ENCODE measurements around the gene FNDC11.

Gene FNDC11

DNA sequence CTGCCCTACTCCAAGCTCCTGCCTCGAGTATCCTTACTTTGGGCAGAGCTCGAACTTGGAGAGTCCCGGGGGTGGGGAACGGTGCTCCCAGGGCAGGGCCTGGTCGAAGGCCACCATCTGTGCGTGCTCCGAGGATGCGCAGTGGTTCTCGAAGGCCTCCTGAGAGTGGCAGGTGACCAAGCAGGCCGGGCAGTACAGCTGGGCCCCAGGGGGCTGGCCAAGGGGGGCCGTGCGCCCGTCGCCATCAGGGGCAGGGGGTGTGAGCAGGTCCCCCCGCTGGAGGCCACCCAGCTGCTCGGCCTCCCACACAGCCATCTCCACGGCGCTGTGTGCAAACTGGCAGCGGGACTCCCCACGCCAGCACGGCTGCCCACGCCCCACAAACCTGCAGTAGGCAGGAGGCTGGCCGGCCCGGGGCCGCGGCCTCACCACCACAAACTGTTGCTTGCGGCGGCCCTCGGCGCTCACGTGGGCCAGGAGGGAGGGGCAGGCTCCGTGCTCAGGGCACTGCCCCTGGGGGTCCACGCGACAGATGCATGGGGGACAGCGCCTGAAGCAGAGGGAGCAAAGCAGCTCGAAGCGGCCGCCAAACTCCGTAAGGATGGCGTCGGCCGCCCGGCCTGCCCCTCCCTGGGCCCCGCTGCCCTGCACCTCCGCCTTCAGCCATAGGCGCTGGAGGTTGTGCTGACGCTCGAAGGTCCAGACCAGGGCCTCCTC, 18.3 kb downstream of the FNDC11 start:
- no peaks in the 10 kb centered on the region for H3K9me3 ChIP-seq
- peaks cover 44% of the 10 kb centered on the region for H3K36me3 ChIP-seq
- TF ChIP-seq, protein P1, sequence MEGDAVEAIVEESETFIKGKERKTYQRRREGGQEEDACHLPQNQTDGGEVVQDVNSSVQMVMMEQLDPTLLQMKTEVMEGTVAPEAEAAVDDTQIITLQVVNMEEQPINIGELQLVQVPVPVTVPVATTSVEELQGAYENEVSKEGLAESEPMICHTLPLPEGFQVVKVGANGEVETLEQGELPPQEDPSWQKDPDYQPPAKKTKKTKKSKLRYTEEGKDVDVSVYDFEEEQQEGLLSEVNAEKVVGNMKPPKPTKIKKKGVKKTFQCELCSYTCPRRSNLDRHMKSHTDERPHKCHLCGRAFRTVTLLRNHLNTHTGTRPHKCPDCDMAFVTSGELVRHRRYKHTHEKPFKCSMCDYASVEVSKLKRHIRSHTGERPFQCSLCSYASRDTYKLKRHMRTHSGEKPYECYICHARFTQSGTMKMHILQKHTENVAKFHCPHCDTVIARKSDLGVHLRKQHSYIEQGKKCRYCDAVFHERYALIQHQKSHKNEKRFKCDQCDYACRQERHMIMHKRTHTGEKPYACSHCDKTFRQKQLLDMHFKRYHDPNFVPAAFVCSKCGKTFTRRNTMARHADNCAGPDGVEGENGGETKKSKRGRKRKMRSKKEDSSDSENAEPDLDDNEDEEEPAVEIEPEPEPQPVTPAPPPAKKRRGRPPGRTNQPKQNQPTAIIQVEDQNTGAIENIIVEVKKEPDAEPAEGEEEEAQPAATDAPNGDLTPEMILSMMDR (IDR thresholded peaks at IDR 0.05), result no peak
- peaks cover 15% of the 10 kb centered on the region for H3K27me3 ChIP-seq
- peak overlapping the region in 1 of 2 experiments; percentile 82 for H3K4me3 ChIP-seq (ENCODE audit: low read depth in 1 of 2, low read length in 1 of 2)
- peaks cover 54 to 67% of the 10 kb centered on the region in 2 experiments for H3K4me1 ChIP-seq (ENCODE audit: control insufficient read depth in 1 of 2, insufficient read depth in 1 of 2, low read depth in 1 of 2, low read length in 1 of 2)
- no peak overlapping the region for H3K27ac ChIP-seq

DNA sequence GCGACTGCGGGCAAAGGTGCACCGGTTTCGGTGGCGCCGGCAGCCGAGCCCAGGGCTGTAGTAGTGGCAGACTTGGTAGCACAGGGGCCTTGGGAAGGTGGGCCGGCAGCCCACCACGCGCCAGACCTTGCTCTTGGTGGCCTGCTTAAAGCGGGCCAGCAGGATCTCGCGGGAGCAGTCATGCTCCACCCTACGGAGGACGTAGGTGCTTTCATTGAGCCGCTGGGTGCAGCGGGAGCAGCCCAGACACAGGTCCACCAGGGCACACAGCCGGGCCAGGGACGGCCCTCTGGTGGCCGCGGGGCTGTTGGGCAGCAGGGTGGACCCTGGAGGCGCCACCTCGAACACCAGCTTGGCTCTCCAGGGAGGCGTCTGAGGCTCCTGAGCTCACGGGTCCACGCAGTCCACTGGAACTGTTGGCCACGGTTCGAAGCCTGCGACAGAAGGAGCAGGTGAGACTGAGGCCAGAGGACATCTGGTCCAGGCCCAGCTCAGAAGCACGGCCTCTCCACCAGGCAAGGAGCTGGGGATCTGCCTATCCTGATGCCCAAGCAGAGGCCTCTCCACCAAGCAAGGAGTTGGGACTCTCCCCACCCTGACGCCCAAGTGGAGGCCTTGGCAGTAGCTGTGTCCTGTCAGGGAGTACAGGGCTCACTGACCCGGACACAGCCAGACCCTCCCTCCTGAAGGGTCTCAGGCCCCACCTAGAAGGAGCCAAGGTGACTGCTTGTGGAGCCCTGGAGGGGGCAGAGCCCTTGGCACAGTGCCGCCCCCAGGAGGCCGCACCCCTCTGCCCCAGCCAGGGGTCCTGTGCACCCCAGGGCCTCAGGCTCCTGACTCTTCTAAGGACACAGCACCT, 19.1 kb downstream of the FNDC11 start:
- Histone ChIP-seq H3K27ac (peak overlapping the region; percentile 90), H3K4me3 (ENCODE audit: low read depth in 1 of 2, low read length in 1 of 2) (peak overlapping the region; percentile 82 to 94), H3K4me1 (ENCODE audit: control insufficient read depth in 1 of 2, insufficient read depth in 1 of 2, low read depth in 1 of 2, low read length in 1 of 2) (peaks cover 46 to 67% of the 10 kb centered on the region in 2 experiments), H3K36me3 (peaks cover 42% of the 10 kb centered on the region), H3K27me3 (peaks cover 23% of the 10 kb centered on the region), H3K9me3 (no peaks in the 10 kb centered on the region)
- TF ChIP-seq, protein P1 (IDR thresholded peaks at IDR 0.05), result no peak

DNA sequence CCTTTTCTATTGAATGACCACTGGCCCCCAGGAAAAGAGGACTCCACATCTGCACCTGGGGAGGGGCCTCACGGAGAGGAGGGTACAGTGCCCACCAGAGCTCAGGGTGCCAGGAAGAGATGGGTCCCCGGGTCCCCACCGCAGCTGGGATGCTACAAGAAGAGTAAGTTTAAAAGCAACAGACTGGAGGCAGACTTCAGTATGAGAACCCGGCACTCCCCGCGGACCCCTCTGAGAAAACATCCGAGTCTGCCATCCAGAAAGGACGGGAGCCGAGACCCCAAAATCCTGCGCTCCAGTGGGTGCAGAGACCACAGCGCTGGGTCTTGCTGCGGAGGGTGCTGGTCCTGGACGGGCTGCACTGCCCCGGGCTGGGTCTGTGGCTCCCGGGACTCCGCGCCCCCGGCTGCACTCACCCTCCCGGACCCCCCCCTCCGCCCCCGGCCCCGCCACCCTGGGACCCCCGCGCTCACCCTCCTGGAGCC, 19.7 kb downstream of the FNDC11 start:
- TF ChIP-seq, protein P1 (IDR thresholded peaks at IDR 0.05), result no peak
- peaks cover 35% of the 10 kb centered on the region for H3K36me3 ChIP-seq
- H3K4me1 ChIP-seq (ENCODE audit: control insufficient read depth in 1 of 2, insufficient read depth in 1 of 2, low read depth in 1 of 2, low read length in 1 of 2), result peaks cover 39 to 67% of the 10 kb centered on the region in 2 experiments
- H3K4me3 ChIP-seq (ENCODE audit: low read depth in 1 of 2, low read length in 1 of 2), result peak overlapping the region; percentile 82 to 94
- H3K27ac ChIP-seq, result peak overlapping the region; percentile 90
- H3K9me3 ChIP-seq, result no peaks in the 10 kb centered on the region
- H3K27me3 ChIP-seq, result peaks cover 28% of the 10 kb centered on the region

DNA sequence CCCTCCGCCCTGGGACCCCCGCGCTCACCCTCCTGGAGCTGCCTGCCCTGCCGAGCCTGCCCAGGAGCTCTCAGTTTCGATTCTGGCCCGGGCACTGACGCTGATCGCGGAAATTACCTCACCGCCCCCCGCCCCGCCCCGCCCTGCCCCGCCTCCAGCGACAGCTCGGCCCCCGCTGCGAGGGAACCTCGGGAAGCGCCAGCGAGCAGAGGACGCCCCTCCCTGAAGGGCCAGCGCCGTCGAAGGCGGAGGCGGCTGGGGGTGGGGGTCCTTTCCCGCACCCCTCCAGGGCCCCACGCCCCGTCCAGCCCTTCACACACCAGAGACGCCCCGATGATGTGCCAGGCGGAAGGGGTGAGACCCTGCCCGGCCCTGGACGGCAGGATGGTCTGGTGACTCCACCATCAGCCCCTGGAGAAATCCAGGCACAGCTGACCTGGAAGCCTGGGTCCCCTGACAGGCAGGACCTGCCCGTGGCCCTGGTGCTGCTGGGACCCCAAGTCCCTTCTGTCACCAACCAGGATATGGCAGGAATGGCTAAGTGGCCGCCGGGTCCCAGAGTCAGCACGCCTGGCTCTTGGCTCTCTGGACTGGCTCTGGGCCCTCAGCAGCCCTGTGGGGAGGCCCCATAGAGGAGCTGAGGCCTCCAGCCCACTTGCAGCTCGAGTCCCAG, 20.3 kb downstream of the FNDC11 start, which contains the start of gene HELZ2:
TSS of gene HELZ2 (minus strand) at position 84 of the 673 bp plus-strand sequence. CDS start 1,854 bp downstream, outside the sequence.
- peaks cover 35% of the 10 kb centered on the region for H3K27me3 ChIP-seq
- TF ChIP-seq, protein P1 (IDR thresholded peaks at IDR 0.05), result peak; percentile 12
- H3K4me1 ChIP-seq (ENCODE audit: control insufficient read depth in 1 of 2, insufficient read depth in 1 of 2, low read depth in 1 of 2, low read length in 1 of 2), result peaks cover 33 to 67% of the 10 kb centered on the region in 2 experiments
- peaks cover 29% of the 10 kb centered on the region for H3K36me3 ChIP-seq
- no peaks in the 10 kb centered on the region for H3K9me3 ChIP-seq
- H3K4me3 ChIP-seq (ENCODE audit: low read depth in 1 of 2, low read length in 1 of 2), result peak within 1 kb of the TSS; percentile 82 to 94
- peak within 1 kb of the TSS; percentile 90 for H3K27ac ChIP-seq

Measured in neutrophil (primary cell).